NB4 (cell line): ENCODE data around the gene GCSAM.

Experiments
- DNase-seq: peaks from one replicate; pipeline ENCODE4 v3.0.0; 2010; ENCODE audit warnings: low read depth
- H3K4me3 ChIP-seq: one replicate; pipeline ENCODE4 v1.5.1; 2011; ENCODE audit warnings: mild to moderate bottlenecking, low read depth, low read length, moderate library complexity
- MYC ChIP-seq: IDR thresholded peaks from 2 replicates; pipeline ENCODE4 v1.6.1; 2011; ENCODE audit warnings: low read depth, low read length
- POLR2A ChIP-seq: IDR thresholded peaks from 2 replicates; pipeline ENCODE4 v1.6.1; 2011; ENCODE audit warnings: mild to moderate bottlenecking; ENCODE audit not compliant: insufficient read length; ENCODE audit errors: extremely low read depth
- TF ChIP-seq, protein P1 (sequence below): IDR thresholded peaks from one replicate; pipeline ENCODE4 v1.5.1; 2012; ENCODE audit warnings: low read depth, low read length
- TF ChIP-seq, protein P2 (sequence below): IDR thresholded peaks from 2 replicates; pipeline ENCODE4 v1.6.1; 2011; ENCODE audit warnings: low read depth, low read length

The GCSAM gene

DNA sequence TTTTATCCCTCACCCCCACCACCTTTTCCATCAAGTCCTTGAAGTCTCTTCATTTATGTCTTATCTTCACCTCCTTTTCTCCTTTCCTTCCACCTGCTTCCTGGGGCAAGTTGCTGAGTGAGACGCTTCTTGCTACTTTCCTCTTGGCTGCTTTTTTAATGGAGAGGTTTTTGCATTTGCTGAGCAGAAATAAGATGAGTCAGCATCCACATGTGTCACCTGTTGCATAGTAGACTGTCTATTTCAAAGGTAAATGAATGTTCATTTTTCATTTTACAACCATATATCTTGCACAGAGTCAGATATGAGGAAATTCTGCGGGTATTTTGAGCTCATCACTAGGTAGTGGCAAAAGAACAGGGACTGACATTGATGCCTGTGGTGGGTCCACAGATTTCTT is 28.3 kb downstream of the GCSAM start:
- TF ChIP-seq, protein P1, sequence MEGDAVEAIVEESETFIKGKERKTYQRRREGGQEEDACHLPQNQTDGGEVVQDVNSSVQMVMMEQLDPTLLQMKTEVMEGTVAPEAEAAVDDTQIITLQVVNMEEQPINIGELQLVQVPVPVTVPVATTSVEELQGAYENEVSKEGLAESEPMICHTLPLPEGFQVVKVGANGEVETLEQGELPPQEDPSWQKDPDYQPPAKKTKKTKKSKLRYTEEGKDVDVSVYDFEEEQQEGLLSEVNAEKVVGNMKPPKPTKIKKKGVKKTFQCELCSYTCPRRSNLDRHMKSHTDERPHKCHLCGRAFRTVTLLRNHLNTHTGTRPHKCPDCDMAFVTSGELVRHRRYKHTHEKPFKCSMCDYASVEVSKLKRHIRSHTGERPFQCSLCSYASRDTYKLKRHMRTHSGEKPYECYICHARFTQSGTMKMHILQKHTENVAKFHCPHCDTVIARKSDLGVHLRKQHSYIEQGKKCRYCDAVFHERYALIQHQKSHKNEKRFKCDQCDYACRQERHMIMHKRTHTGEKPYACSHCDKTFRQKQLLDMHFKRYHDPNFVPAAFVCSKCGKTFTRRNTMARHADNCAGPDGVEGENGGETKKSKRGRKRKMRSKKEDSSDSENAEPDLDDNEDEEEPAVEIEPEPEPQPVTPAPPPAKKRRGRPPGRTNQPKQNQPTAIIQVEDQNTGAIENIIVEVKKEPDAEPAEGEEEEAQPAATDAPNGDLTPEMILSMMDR, result no peak
- TF ChIP-seq, protein P2, sequence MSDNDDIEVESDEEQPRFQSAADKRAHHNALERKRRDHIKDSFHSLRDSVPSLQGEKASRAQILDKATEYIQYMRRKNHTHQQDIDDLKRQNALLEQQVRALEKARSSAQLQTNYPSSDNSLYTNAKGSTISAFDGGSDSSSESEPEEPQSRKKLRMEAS, result no peak
- TF ChIP-seq MYC, result no peak
- no peak for TF ChIP-seq POLR2A
- no peak for DNase-seq
- H3K4me3 ChIP-seq, result no peak overlapping the region

DNA sequence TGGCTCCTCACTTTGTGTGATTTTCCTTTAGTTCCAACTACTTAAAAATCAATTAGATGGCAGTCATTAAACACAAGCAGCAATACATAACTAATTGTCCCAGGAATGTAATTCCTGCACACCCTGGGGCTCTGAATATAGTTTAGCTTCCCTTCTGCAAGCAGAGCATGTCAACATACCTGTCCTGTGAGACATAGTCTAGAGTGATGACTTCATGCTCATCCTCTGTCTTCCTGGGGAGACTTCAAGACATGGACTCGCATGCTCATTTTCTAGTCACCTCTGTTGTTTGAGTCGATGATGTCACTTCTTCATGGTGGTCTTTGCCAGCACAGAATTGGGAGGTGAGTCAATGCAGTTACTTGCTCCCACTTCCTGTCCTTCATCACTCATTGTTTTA is 31.1 kb downstream of the GCSAM start:
- no peak for DNase-seq
- H3K4me3 ChIP-seq, result no peak overlapping the region
- TF ChIP-seq POLR2A, result no peak
- TF ChIP-seq, protein P2, result no peak
- no peak for TF ChIP-seq MYC
- TF ChIP-seq, protein P1, result no peak

DNA sequence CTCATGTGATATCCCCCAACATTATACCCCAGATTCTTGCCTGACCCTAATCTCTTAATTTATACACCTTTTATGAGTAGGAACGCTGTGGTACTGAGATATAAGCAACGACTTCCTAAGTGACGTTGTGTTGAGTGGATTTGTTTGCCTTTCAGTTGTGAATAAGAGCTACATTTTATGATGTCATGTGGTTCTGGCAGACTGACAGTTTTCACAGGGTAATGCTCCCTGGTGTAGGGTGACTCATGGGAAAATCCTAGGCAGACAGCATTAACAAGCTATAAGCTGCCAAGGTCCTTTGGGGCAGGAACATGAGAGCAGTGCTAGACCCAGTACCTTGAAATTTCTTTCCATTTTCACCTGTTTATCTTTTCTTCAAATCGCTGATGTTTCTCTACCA is 35.7 kb downstream of the GCSAM start:
- H3K4me3 ChIP-seq, result no peak overlapping the region
- TF ChIP-seq, protein P2, result no peak
- TF ChIP-seq MYC (no peak), POLR2A (no peak)
- TF ChIP-seq, protein P1, result no peak
- peak; percentile 1 for DNase-seq

DNA sequence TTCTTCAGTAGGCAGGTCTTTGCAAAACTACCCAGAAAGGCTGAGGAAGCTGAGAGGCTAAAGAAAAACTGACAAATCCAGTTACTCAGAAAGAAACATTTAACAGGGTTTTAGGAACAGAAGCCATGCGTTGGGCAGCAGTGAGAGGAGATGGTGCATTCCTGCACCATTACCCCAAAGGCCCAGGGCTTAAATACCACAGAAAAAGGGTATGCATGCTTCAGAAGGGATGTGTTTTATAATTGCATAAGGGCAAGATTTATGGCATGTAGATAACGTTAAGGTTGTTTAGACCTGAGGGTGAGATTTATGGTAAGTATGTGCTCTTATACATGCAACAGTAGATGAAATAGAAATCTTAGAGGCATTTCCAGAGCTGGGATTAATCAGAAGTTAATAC is 36.9 kb downstream of the GCSAM start:
- TF ChIP-seq, protein P2, result no peak
- TF ChIP-seq POLR2A, result no peak
- TF ChIP-seq, protein P1, result no peak
- no peak for TF ChIP-seq MYC
- H3K4me3 ChIP-seq, result no peak overlapping the region
- no peak for DNase-seq

DNA sequence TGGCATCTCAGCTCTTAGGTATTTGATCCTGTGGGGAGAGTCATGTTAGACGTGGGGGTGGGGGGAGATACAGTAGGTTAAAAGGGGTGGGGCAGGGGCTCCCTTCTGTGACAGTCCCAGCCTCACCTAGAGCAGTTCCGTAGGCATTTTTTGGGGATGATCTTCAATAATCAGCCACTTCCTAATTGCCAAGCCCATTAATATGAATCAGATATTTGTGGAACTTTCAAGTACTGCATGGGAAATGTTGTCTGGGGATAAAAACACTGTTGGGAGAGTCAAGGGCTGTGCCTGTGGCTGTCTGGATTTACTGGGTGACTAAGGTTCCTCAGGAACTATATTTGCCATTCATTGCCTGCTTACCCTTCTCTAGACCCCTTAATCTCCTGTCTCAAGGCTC is 37.3 kb downstream of the GCSAM start:
- no peak for DNase-seq
- no peak overlapping the region for H3K4me3 ChIP-seq
- TF ChIP-seq, protein P2, result no peak
- no peak for TF ChIP-seq MYC
- TF ChIP-seq, protein P1, result no peak
- TF ChIP-seq POLR2A, result no peak

DNA sequence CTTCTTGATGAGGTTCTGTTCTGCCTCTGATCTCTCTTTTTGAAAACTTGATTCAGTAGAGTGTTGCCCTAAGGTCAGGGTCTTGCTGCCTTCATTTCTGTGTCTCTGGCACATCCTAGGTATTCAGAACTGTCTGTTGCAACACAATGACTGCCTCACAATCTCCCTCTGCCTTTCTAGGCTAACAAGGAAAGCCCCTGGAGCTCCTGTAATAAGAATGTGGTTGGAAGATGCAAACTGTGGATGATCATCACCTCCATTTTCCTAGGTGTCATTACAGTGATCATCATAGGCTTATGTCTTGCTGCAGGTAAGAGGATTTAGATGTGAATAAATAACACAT is 39.9 kb downstream of the GCSAM start:
- TF ChIP-seq, protein P1, result no peak
- TF ChIP-seq POLR2A, result no peak
- TF ChIP-seq, protein P2, result no peak
- no peak for TF ChIP-seq MYC
- no peak overlapping the region for H3K4me3 ChIP-seq
- DNase-seq, result no peak
